HepG2 (cell line): Measurements from ENCODE around the gene OAS1. TPM values are rescaled to one million over a fixed set of nuclear protein-coding genes. Genes with fewer than 3 reads are reported as not detected.

ENCODE experiments used
- ATAC-seq: fragments of 200-7000 bp; cut with Tn5 transposase; 3 replicates; pipeline ENCODE4 v1.9.1; 2020; ENCODE audit warnings: mild to moderate bottlenecking, moderate library complexity
- BruUV-seq: library from RNA; stranded (reverse); fragments of 400-500 nt; replicated peaks from 2 replicates; lab custom pipeline; 2021; lab: Mats Ljungman, UMichigan
- CTCF ChIA-PET: fragments of 300-600 bp; formaldehyde crosslinking; extraction: SDS; loops from one replicate; lab custom pipeline; 2021; ENCODE audit warnings: low total read pairs, inconsistent platforms, low intra/inter-chr PET ratio; lab: Yijun Ruan, JAX
- POLR2A ChIA-PET: fragments of 350-600 bp; sonication (Branson Sonifier 250); formaldehyde crosslinking; loops from one replicate; lab custom pipeline; 2020; ENCODE audit warnings: antibody characterized with exemption, inconsistent platforms; lab: Yijun Ruan, JAX
- DNase-seq: peaks from one replicate; pipeline ENCODE4 v3.0.0-alpha.2; 2015; ENCODE audit warnings: low spot score
- FAIRE-seq: peaks from 3 replicates; lab custom pipeline; 2011; peaks lifted over from hg19 to GRCh38; lab: Jason Lieb, UNC
- H2AFZ ChIP-seq: one replicate; pipeline ENCODE4 v1.6.1; 2011; ENCODE audit warnings: low read length, inconsistent platforms
- H3K27ac ChIP-seq: fragments of 300-600 bp; 3 replicates; pipeline ENCODE4 v1.8.0; 2011; ENCODE audit warnings: mixed run types, mild to moderate bottlenecking, mixed read lengths, low read length, inconsistent platforms; ENCODE audit not compliant: insufficient read depth; ENCODE audit errors: extremely low read length
- H3K27me3 ChIP-seq, 2 experiments: fragments of 200-600 bp in 1 of 2; 2 replicates in 1 of 2; 3 replicates in 1 of 2; pipeline versions ENCODE4 v1.6.0 to v1.8.0; 2011; ENCODE audit warnings: low read length in 2 of 2, mild to moderate bottlenecking in 2 of 2, moderate library complexity in 2 of 2, inconsistent platforms in 1 of 2; ENCODE audit not compliant: insufficient read depth in 2 of 2, control insufficient read depth in 1 of 2
- H3K36me3 ChIP-seq, 2 experiments: fragments of 200-600 bp in 1 of 2; replicated peaks in 1 of 2; 2 replicates in 1 of 2; 3 replicates in 1 of 2; pipeline versions ENCODE4 v1.5.1 to v1.8.0; 2011; ENCODE audit warnings: low read length in 2 of 2, inconsistent platforms in 1 of 2; ENCODE audit not compliant: insufficient read depth in 2 of 2, control insufficient read depth in 1 of 2
- H3K4me1 ChIP-seq: 2 replicates; pipeline ENCODE4 v1.5.1; 2012; ENCODE audit warnings: low read length, inconsistent platforms; ENCODE audit not compliant: insufficient read depth
- H3K4me2 ChIP-seq: 2 replicates; pipeline ENCODE4 v1.6.0; 2011; ENCODE audit warnings: low read depth, low read length, inconsistent platforms
- H3K4me3 ChIP-seq, 3 experiments: fragments of 200-600 bp in 1 of 3; sonication (generic), shearing (Covaris generic) in 1 of 3; replicated peaks in 1 of 3; 2 replicates each; pipeline ENCODE4 v1.5.1; 2011 to 2016; ENCODE audit warnings: low read length in 3 of 3, inconsistent platforms in 2 of 3, low read depth in 2 of 3, mild to moderate bottlenecking in 2 of 3, control low read depth in 1 of 3, mixed read lengths in 1 of 3; ENCODE audit not compliant: insufficient read depth in 1 of 3
- H3K79me2 ChIP-seq: one replicate; pipeline ENCODE4 v1.6.1; 2011; ENCODE audit warnings: low read length, inconsistent platforms; ENCODE audit not compliant: insufficient read depth
- H3K9ac ChIP-seq: 2 replicates; pipeline ENCODE4 v1.6.0; 2011; ENCODE audit warnings: mild to moderate bottlenecking, low read depth, low read length, inconsistent platforms; ENCODE audit not compliant: insufficient read depth
- H3K9me3 ChIP-seq: 2 replicates; pipeline ENCODE4 v1.5.1; 2012; ENCODE audit warnings: mild to moderate bottlenecking, low read length
- H4K20me1 ChIP-seq: 2 replicates; pipeline ENCODE4 v1.6.0; 2011; ENCODE audit warnings: inconsistent platforms, mild to moderate bottlenecking, low read length, moderate library complexity; ENCODE audit not compliant: insufficient read depth
- KDM1A ChIP-seq: IDR thresholded peaks from 2 replicates; pipeline ENCODE4 v1.6.1; 2016; ENCODE audit warnings: missing compliant biosample characterization
- PBX3 ChIP-seq: sonication (generic); formaldehyde crosslinking; IDR thresholded peaks from 2 replicates; pipeline ENCODE4 v1.8.1; 2023; ENCODE audit warnings: missing genetic modification reagents, inconsistent platforms, borderline replicate concordance
- POLR2AphosphoS5 ChIP-seq: IDR thresholded peaks from 2 replicates; pipeline ENCODE4 v1.6.1; 2012; ENCODE audit warnings: low read depth, low read length
- PPARG ChIP-seq: conservative IDR thresholded peaks from 2 replicates; pipeline ENCODE4 v1.6.1; 2016; ENCODE audit warnings: missing biosample characterization, missing genetic modification reagents
- SMAD1 ChIP-seq: sonication (generic); formaldehyde crosslinking; IDR thresholded peaks from 2 replicates; pipeline ENCODE4 v1.4.0; 2020; ENCODE audit warnings: missing genetic modification reagents, low read depth, mild to moderate bottlenecking, borderline replicate concordance
- TFE3 ChIP-seq: IDR thresholded peaks from 2 replicates; pipeline ENCODE4 v1.6.1; 2016
- ZNF550 ChIP-seq: sonication (generic); formaldehyde crosslinking; IDR thresholded peaks from 2 replicates; pipeline ENCODE4 v1.4.0; 2020; ENCODE audit warnings: mild to moderate bottlenecking, missing genetic modification reagents, borderline replicate concordance
- ZNF775 ChIP-seq: sonication (generic); formaldehyde crosslinking; IDR thresholded peaks from 2 replicates; pipeline ENCODE4 v1.4.0; 2020; ENCODE audit warnings: missing genetic modification reagents, mild to moderate bottlenecking, moderate library complexity, borderline replicate concordance
- in situ Hi-C: cut with HindIII; loops from 2 replicates; pipeline ENCODE4 v1.10.0; 2017; ENCODE audit warnings: low pct_unique_long_range_greater_than_20kb; ENCODE audit not compliant: extremely low pct_ligation_motif_present
- intact Hi-C: fragments of 100-400 bp; cut with micrococcal nuclease; formaldehyde crosslinking; loops from one replicate; pipeline ENCODE4 v1.10.0; 2022; ENCODE audit not compliant: unreplicated experiment
- polyA plus RNA-seq, 8 experiments: library from polyadenylated mRNA; depleted of rRNA in 3 of 8; stranded (reverse) in 7 of 8; unstranded in 1 of 8; fragments of >200 nt; fragmentation: Illumina TruSeq in 4 of 8; extraction: Trizol in 4 of 8; gene quantifications; 2 replicates each; pipeline versions ENCODE4 v1.2.1 to v1.2.3, GENCODE V29; 2011 to 2016; ENCODE audit warnings: low read depth in 4 of 8, missing spikeins in 1 of 8, mixed read lengths in 1 of 8; ENCODE audit not compliant: insufficient read depth in 1 of 8
- total RNA-seq, 5 experiments: library from RNA; depleted of rRNA; stranded (reverse); fragments of >200 nt; fragmentation: Illumina TruSeq; extraction: Trizol; gene quantifications; 2 replicates each; pipeline ENCODE4 v1.2.3, GENCODE V29; 2016; ENCODE audit warnings: low read depth in 1 of 5

OAS1 gene
- total and polyA plus RNA-seq, 2 of the 13 experiments (the other 11 are each of a cell fraction or from before 2014, with no cell fraction given): 6.5 to 10.6 TPM

GRCh38 chr12:112904571-112904970, 2.2 kb upstream of the OAS1 start:
- intact Hi-C loops: loop anchor here (5.0 kb wide), 1 partner anchor 73 kb away; the partner anchor contains the start of gene OAS2
- H3K36me3 ChIP-seq: no peaks in the 10 kb centered on the region
- POLR2A ChIA-PET: no interaction called here
- ATAC-seq (no peak), DNase-seq (no peak), FAIRE-seq (no peak)
- H3K4me3 ChIP-seq: no peak overlapping the region
- H4K20me1 ChIP-seq: no peaks in the 10 kb centered on the region
- no peak overlapping the region for H3K27ac ChIP-seq
- H3K27me3 ChIP-seq: no peaks in the 10 kb centered on the region
- peaks cover 32% of the 10 kb centered on the region for H3K4me1 ChIP-seq
- H2AFZ ChIP-seq: no peak overlapping the region
- TF ChIP-seq SMAD1 (CRISPR knock-in tag) (no peak), PBX3 (no peak), PPARG (no peak), ZNF550 (CRISPR knock-in tag) (no peak), TFE3 (no peak), POLR2AphosphoS5 (no peak), ZNF775 (CRISPR knock-in tag) (no peak), KDM1A (CRISPR knock-in tag) (no peak)
- CTCF ChIA-PET: no interaction called here
- no peak overlapping the region for H3K4me2 ChIP-seq
- H3K9me3 ChIP-seq: peaks cover 8% of the 10 kb centered on the region; the same call in 1 of the 2 replicates
- in situ Hi-C loops: no loop called here
- no peak overlapping the region for H3K9ac ChIP-seq
- BruUV-seq: no TSS peak
- no peaks in the 10 kb centered on the region for H3K79me2 ChIP-seq
